ENCODE results near the gene TAS1R2. TPM values are rescaled to one million over a fixed set of nuclear protein-coding genes. Genes with fewer than 3 reads are reported as not detected.
A peak's percentile ranks its signal among the peaks of the same experiment; 100 is the strongest.

Gene TAS1R2
- total and polyA plus RNA-seq, 9 of the 15 experiments (the other 6 are each of a cell fraction or from before 2014, with no cell fraction given): not detected

DNA sequence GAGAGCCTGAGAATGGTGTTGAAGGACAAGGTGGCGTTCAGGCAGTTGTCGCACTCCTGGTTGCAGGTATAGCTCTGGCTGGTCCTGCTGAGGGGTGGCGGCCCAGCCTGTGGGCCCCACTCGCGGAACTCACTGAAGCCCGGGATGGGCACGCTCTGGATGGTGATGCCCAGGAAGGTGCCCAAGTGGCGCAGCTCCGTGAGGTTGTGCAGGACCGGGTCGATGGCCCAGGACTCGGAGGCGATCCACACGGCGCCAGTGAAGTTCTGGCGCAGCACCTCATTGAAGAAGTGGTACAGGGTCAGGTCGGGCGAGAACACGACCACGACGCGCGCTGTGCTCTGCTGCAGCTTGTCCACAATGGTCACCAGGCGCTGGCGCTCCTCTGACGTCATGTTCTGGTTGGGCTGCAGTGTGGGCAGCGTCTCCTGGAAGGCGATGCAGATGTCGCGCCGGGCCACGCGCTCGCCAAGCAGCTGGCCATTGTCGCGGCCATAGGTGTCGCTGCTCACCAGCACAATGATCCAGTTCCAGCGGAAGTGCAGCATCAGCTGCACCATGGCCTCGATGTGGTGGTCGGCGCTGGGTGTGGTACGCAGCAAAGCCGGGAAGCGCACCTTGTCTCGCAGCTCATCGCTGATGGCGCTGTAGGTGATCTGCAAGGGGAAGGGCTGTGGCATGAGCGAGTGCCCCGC is 5.0 kb downstream of the TAS1R2 start (continued):
- TF ChIP-seq, protein P1, sequence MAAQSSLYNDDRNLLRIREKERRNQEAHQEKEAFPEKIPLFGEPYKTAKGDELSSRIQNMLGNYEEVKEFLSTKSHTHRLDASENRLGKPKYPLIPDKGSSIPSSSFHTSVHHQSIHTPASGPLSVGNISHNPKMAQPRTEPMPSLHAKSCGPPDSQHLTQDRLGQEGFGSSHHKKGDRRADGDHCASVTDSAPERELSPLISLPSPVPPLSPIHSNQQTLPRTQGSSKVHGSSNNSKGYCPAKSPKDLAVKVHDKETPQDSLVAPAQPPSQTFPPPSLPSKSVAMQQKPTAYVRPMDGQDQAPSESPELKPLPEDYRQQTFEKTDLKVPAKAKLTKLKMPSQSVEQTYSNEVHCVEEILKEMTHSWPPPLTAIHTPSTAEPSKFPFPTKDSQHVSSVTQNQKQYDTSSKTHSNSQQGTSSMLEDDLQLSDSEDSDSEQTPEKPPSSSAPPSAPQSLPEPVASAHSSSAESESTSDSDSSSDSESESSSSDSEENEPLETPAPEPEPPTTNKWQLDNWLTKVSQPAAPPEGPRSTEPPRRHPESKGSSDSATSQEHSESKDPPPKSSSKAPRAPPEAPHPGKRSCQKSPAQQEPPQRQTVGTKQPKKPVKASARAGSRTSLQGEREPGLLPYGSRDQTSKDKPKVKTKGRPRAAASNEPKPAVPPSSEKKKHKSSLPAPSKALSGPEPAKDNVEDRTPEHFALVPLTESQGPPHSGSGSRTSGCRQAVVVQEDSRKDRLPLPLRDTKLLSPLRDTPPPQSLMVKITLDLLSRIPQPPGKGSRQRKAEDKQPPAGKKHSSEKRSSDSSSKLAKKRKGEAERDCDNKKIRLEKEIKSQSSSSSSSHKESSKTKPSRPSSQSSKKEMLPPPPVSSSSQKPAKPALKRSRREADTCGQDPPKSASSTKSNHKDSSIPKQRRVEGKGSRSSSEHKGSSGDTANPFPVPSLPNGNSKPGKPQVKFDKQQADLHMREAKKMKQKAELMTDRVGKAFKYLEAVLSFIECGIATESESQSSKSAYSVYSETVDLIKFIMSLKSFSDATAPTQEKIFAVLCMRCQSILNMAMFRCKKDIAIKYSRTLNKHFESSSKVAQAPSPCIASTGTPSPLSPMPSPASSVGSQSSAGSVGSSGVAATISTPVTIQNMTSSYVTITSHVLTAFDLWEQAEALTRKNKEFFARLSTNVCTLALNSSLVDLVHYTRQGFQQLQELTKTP (IDR thresholded peaks at IDR 0.05; ENCODE audit: low read depth in 1 of 2, partially characterized antibody in 2 of 2): no peak
- TF ChIP-seq ZNF146 (CRISPR knock-in tag; IDR thresholded peaks at IDR 0.05; ENCODE audit: unreplicated experiment) (no peak), KDM2B (CRISPR knock-in tag; IDR thresholded peaks at IDR 0.05) (no peak), ZNF124 (CRISPR knock-in tag; IDR thresholded peaks at IDR 0.05) (no peak), ZNF785 (CRISPR knock-in tag; IDR thresholded peaks at IDR 0.05) (no peak), SUPT5H (IDR thresholded peaks at IDR 0.05) (no peak), SETDB1 (IDR thresholded peaks at IDR 0.05; ENCODE audit: low read length) (no peak), FOXM1 (IDR thresholded peaks at IDR 0.05; ENCODE audit: low read depth) (no peak), FOXM1 (CRISPR knock-in tag; IDR thresholded peaks at IDR 0.05; ENCODE audit: low read depth) (no peak), HLTF (IDR thresholded peaks at IDR 0.05) (no peak), SNIP1 (IDR thresholded peaks at IDR 0.05; ENCODE audit: low read depth) (no peak), MEIS2 (IDR thresholded peaks at IDR 0.05; ENCODE audit: partially characterized antibody) (no peak), RCOR1 (IDR thresholded peaks at IDR 0.05; ENCODE audit: borderline replicate concordance in 1 of 2, low read depth in 2 of 2, low read length in 2 of 2) (0 out of 4 replicates have a peak, but pooled peaks of 1 of the 2 experiments have one; percentile 3), COPS2 (conservative IDR thresholded peaks at IDR 0.05) (no peak), ZNF184 (CRISPR knock-in tag; IDR thresholded peaks at IDR 0.05) (no peak), NONO (IDR thresholded peaks at IDR 0.05; ENCODE audit: low read depth in 2 of 2, low read length in 1 of 2) (no peak), POLR2AphosphoS5 (IDR thresholded peaks at IDR 0.05; ENCODE audit: control insufficient read depth, insufficient read depth, low read depth, low read length) (no peak), NFYB (IDR thresholded peaks at IDR 0.05; ENCODE audit: extremely low read depth, insufficient read length) (no peak), ZNF165 (CRISPR knock-in tag; IDR thresholded peaks at IDR 0.05; ENCODE audit: borderline replicate concordance) (no peak), MBD2 (IDR thresholded peaks at IDR 0.05; ENCODE audit: borderline replicate concordance, low read depth) (no peak), RBM17 (IDR thresholded peaks at IDR 0.05; ENCODE audit: borderline replicate concordance, low read depth, low read length) (no peak), TAF1 (IDR thresholded peaks at IDR 0.05; ENCODE audit: control insufficient read depth, extremely low read depth, insufficient read depth, low read length, severe bottlenecking) (no peak), TARDBP (IDR thresholded peaks at IDR 0.05) (no peak), KAT2B (IDR thresholded peaks at IDR 0.05; ENCODE audit: low read depth, low read length) (no peak), NCOR1 (IDR thresholded peaks at IDR 0.05) (no peak)
- TF ChIP-seq, protein P2, sequence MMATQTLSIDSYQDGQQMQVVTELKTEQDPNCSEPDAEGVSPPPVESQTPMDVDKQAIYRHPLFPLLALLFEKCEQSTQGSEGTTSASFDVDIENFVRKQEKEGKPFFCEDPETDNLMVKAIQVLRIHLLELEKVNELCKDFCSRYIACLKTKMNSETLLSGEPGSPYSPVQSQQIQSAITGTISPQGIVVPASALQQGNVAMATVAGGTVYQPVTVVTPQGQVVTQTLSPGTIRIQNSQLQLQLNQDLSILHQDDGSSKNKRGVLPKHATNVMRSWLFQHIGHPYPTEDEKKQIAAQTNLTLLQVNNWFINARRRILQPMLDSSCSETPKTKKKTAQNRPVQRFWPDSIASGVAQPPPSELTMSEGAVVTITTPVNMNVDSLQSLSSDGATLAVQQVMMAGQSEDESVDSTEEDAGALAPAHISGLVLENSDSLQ (IDR thresholded peaks at IDR 0.05): no peak
